GM18520 (cell line): ENCODE results near the gene PLCB3.
A peak's percentile ranks its signal among the peaks of the same experiment; 100 is the strongest.
"Not testable (repeated sequence)": the region's sequence is repeated elsewhere in the genome, so short reads cannot be mapped to it uniquely, and the experiment has no call there.

Experiments
- ATAC-seq: cut with Tn5 transposase; IDR thresholded peaks from one replicate; pipeline ENCODE4 v1.9.1; 2021; ENCODE audit not compliant: unreplicated experiment

Gene PLCB3

DNA sequence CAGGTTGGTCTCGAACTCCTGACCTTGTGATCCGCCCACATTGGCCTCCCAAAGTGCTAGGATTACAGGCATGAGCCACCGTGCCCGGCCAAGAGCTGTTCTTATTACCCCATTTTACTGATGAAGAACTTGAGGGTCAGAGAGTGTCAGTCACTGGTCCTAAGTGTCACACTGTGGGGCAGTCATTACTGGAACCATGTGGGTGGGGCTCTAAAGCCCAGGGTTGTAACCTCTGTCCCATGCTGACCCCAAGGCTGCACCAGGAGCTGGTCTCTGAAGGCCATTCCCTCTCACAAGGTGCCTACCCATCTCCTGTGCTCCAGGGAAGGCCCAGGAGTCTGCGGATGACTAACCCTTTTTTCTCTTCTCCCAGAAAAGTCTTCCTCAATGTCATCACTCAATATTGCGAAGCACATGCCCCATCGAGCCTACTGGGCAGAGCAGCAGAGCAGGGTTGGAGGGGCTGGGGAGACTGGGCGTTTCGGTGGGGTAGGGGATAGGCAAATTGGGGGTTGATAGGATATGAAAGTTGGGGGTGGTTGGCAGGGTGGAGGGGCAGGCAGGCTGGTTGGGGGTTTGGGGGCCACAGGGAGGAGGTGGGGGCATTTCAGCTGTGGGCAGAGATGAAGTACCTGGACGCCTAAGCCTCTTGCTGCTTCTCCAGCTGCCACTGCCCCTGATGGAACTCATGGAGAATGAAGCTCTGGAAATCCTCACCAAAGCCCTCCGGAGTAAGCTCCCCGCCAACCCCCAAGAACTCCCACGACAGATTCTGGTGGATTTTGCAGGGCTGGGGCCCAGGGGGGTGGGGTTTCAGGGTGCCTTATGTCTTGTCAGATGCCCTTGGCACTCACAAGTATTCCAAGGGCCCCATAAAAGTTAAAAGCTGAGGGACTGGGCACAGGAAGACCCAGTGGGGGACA is 52.0 kb downstream of the PLCB3 start:
- ATAC-seq: no peak

DNA sequence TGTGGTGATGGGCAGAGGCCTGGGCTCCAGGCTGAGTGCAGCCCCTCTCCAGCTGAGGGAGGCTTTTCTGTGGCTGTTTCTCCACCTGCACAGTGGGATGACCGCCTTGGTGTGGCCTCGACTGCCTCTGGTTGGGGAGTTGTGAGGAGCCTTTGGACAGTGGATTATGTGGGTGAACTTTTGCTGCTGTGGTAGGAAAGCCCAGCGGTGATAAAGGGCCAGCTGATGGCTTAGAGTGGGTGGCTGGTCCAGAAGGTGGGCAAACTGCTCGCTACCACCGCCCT is 52.6 kb downstream of the PLCB3 start:
- no peak for ATAC-seq

DNA sequence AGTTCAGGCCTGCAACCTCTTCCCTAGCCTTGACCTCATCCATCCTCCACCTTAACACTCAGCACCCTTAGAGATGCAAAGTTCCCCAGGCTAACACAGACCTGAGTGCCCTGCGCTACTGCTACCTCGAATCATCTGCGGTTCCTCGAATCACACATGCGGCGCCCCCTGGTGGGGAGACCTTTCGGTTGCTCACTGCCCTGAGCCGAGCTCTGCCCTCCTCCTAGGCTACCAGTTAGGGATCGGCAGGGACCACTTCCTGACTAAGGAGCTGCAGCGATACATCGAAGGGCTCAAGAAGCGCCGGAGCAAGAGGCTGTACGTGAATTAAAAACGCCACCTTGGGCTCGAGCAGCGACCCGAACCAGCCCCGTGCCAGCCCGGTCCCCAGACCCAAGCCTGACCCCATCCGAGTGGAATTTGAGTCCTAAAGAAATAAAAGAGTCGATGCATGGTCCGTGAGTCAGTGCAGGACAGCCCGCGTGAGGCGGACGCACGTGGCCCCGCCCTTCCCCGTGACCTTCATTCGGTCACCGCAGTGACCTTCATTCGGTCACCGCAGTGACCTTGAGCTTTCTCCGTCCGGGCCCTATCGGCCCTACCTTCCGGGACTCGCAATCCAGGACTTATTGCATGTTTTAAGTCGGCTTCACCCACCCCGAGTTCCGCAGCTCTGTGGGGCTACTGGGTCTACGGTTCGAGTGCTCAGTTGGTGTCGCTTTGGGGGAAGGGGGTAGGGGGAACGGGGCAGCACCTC is 53.2 kb downstream of the PLCB3 start:
- peak; percentile 21 for ATAC-seq

DNA sequence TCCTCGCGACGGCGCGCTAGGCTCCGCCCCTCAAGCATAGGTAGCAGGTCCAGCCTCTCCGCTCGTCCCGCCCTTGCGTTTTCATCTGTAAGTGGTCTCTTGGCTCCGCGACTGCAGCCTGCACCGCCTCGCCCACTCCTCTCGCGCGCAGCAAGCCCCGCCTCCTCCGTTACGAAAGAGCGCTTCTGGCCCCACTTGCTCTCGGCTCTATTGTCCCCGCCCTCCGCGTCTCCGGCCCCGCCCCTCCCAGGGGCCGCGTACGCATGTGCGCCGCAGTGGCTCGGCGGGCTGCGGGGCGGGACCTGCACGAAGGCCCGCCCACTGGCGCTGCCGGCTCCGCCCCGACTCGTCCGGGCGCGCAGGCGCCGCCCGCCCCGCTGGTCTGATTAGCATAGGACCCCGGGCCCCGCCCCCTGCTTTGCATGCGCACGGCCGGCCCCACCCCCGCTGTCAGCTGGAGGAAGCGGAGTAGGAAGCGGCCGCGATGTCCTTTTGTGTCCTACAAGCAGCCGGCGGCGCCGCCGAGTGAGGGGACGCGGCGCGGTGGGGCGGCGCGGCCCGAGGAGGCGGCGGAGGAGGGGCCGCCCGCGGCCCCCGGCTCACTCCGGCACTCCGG is 53.9 kb downstream of the PLCB3 start, which contains the start of gene ESRRA:
ESRRA (plus strand) TSS at position 450 of the 616 bp plus-strand sequence. CDS start 1,656 bp downstream, outside the sequence.
- peak; percentile 65 for ATAC-seq

DNA sequence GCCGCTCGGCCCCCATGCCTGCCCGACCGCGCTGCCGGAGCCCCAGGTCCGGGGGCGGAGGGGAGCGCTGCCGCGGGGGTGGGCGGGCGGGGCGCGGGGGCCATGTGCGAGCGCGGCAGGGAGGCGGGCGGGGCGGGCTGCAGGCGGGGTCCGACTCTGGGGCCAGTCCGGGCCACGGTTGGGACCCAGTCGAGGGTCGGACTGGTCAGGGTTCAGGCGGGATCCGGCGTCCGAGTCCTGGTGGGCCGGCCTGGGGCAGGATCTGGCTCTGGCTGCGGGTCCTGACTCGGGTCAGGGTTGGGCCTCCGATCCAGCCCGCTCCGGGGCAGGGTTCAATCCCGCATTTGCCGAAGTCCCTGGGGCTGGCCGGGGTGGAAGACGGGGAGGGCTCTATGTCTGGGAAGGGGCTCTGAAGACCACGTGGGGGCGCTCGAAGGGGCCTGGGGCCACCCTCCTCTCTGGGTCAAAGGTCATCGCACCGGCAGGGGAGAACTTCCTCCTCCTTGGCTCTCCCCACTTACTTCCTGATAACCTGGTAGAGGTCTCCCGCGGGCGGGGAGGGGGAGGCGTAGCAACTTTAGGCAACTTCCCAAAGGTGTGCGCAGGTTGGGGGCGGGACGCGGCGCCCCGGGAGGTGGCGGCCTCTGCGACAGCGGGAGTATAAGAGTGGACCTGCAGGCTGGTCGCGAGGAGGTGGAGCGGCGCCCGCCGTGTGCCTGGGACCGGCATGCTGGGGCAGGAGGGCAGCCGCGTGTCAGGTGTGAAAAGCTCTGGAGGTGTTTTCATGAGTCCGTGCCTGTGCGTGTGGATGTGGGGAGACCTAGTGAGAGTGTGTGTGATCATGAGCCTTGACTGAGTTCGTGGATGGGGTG is 54.6 kb downstream of the PLCB3 start:
- ATAC-seq: no peak

DNA sequence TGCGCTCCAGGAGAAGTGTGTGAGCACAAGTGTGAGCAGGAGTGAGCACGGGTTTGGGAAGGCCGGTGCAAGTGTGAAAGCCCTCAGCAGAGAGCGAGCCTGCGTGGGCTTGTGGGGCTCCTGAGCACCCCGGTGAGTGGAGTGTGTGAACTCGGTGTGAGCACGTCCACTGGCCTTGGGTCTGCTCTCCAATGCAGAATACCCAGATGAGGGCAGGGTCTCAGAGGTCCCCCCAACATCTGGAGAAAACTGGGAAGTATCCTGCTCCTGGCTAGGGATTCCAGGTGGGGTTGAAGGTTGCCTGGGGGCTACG is 55.2 kb downstream of the PLCB3 start:
- ATAC-seq: no peak

DNA sequence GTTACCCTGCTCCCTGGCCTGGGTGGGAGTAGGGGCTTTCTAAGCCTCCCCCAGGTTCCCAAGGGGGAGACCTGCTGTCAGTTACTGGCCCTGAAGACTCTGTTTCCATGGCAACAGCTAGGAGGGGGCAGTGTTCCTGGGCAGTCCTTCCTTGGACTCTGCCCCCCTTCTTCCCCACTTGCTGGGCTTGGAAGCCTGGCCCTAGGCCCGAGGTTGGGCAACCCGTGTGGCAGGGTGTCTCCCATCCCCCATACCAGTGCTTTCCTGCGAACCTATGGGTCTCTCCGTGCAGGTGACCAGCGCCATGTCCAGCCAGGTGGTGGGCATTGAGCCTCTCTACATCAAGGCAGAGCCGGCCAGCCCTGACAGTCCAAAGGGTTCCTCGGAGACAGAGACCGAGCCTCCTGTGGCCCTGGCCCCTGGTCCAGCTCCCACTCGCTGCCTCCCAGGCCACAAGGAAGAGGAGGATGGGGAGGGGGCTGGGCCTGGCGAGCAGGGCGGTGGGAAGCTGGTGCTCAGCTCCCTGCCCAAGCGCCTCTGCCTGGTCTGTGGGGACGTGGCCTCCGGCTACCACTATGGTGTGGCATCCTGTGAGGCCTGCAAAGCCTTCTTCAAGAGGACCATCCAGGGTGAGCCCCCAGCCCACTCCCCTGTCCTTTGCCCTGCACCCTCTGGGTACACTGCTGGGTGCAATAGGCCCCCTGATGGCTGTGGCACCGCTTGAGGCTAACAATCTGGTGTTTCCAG is 55.7 kb downstream of the PLCB3 start:
- no peak for ATAC-seq

DNA sequence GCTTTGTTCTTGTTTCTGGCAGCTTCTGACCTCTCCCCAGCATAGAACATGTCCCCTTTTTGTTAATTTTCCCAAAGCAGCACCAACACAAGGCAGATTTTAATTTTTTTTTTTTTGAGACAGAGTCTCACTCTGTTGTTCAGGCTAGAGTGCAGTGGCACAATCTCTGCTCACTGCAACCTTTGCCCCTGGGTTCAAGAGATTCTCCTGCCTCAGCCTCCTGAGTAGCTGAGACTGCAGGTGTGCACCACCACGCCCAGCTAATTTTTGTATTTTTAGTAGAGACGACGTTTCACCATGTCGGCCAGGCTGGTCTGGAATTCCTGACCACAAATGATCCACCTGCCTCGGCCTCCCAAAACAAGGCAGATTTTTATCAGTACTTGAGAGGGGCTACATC is 56.5 kb downstream of the PLCB3 start:
- not testable (repeated sequence) for ATAC-seq

DNA sequence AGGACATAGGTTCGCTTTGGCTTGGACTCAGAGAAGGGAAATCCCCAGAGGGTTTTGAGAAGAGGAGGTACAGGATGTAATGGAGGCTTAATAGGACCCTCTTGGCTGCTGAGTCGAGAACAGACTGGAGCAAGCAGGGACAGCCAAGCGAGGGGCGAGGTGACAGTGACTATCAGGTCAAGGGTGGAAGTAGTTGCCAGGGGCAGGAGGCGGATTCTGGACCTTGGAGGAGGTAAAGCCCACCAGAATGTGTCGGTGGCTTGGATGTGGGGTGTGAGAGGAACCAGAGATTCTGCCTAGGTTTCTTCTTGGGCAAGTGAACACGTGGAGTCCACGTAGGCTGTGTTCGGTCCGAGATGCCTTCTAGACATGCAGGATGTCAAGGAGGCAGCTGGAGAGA is 61.6 kb downstream of the PLCB3 start:
- ATAC-seq: no peak

DNA sequence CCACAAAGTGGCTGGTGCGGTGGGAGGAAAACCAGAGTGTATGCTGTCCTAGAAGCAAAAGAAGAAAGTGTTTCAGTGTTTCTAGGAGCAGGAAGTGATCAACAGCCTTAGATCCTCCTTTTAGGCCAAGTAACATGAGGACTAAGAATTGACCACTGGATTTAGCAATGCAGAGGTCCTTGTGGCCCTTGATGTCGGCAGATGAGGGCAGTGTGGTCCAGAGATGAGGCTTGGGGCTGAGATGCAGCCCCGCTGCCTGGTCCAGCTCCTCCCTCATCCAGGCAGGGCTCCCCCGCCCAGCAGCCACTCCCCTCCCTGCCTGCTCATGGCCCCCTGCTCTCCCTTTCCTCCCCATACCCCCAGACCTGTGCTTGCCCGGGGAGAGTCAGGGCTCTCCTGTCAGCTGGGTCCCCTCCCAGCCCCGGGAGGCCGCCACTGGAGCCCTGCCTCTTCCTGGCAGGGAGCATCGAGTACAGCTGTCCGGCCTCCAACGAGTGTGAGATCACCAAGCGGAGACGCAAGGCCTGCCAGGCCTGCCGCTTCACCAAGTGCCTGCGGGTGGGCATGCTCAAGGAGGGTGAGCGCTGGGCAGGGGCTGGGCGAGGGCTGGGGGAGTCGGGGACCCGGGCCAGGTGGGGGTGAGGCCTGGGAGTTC is 62.3 kb downstream of the PLCB3 start:
- no peak for ATAC-seq

DNA sequence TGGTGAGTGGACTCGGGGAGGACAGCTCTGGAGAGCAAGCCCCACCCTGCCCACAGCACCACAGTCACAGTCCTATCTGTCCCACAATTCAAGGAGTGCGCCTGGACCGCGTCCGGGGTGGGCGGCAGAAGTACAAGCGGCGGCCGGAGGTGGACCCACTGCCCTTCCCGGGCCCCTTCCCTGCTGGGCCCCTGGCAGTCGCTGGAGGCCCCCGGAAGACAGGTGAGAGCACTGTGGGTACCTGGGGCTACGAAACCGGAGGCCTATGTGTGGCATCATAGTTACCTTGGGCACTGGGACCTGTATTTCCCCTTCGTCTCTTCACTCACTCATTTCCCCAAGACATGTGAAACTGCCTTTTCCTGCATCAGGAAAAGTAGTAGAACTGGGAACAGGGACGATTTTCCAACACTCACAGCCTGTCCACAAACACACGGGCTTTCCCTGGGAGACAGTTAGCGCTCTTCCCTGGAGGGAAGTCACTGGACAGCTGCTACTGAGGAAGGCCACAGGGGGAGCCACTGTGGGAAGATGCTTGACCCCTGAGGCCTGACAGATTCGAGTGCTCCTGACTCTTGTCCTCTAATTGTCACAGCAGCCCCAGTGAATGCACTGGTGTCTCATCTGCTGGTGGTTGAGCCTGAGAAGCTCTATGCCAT is 62.9 kb downstream of the PLCB3 start:
- no peak for ATAC-seq

DNA sequence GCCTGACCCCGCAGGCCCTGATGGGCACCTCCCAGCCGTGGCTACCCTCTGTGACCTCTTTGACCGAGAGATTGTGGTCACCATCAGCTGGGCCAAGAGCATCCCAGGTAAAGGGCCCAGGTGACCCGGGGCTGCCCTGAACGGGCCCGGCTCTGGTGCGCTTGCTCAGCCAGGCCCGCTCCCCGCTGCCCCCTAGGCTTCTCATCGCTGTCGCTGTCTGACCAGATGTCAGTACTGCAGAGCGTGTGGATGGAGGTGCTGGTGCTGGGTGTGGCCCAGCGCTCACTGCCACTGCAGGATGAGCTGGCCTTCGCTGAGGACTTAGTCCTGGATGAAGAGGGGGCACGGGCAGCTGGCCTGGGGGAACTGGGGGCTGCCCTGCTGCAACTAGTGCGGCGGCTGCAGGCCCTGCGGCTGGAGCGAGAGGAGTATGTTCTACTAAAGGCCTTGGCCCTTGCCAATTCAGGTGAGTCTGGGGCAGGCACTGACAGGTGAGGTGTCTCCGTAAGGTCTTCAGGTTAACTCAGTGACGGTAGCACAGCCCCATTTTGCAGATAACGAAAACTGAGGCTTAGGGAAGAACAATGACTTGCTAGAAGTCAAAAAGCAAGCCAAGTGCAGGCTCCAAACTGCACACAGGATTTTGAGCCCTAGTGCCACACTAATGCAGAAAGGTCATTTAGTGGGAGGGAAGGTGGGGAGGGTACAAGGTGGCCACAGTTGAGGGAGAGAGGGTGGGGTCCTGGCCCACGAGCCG is 63.7 kb downstream of the PLCB3 start:
- no peak for ATAC-seq

DNA sequence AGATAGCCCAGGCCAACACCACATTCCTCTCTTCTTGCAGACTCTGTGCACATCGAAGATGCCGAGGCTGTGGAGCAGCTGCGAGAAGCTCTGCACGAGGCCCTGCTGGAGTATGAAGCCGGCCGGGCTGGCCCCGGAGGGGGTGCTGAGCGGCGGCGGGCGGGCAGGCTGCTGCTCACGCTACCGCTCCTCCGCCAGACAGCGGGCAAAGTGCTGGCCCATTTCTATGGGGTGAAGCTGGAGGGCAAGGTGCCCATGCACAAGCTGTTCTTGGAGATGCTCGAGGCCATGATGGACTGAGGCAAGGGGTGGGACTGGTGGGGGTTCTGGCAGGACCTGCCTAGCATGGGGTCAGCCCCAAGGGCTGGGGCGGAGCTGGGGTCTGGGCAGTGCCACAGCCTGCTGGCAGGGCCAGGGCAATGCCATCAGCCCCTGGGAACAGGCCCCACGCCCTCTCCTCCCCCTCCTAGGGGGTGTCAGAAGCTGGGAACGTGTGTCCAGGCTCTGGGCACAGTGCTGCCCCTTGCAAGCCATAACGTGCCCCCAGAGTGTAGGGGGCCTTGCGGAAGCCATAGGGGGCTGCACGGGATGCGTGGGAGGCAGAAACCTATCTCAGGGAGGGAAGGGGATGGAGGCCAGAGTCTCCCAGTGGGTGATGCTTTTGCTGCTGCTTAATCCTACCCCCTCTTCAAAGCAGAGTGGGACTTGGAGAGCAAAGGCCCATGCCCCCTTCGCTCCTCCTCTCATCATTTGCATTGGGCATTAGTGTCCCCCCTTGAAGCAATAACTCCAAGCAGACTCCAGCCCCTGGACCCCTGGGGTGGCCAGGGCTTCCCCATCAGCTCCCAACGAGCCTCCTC is 64.6 kb downstream of the PLCB3 start:
- not testable (repeated sequence) for ATAC-seq

DNA sequence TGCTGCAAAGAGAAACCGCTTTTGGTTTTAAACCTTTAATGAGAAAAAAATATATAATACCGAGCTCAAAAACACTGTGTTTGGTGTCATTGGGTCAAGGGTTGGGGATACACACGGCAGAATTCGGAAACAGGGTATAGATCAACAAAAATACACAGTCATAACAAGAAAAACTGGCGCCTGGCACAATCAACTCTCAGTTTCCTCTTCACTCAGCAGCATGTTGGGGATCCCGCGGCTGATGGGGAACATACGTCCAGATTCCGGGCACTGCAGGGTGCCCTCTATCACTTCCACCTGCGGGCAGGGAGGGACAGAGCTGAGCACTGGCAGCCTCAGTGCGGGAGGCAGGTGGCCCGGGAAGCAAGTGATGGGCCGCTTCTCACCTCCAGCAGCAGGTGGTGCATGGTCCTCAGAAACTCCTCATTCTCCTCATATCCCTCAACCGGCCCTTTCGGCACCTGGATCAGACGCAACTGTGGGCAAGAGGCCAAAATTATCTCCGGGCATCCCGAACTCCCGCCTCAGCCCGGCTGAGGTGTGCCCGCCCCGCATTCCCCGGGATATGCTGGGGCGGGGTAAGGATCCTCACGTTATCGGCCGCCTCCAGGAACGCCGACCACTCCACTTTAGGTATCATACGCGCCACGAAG is 65.5 kb downstream of the PLCB3 start:
- no peak for ATAC-seq

DNA sequence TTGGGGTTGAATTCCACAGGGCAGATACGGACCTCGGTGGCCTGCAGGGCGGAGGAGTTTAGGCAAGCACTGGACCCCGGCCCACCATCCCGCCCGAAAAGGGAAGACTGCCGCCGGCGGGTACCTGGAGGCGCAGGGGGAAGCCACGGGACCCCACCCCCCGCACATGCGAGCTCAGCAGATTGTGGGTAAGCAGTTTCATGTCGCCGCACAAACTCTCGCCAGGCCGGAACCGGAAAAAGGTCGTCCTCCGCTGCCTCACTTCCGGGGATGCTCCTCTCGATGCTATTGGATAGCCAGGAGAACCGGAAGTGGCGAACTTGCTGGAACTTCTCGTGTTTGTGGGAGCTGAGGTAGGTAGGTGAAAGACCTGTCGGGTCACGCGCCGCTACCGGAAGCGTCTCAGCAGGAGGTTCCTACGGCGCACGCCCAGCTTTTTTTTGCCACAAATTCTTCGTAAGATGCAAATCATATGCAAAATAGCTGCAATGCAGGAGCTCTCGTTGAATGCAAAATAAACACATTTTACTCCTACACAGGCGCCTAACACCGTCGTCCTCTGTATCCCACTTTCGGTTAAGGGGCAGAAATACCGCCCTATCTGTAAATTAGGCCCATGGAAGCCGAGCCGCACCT is 66.1 kb downstream of the PLCB3 start, which contains the start of gene TRMT112:
TRMT112 (minus strand) TSS at position 235 of the 636 bp plus-strand sequence; CDS start at position 202, 33 bp downstream.
- ATAC-seq: peak; percentile 51

DNA sequence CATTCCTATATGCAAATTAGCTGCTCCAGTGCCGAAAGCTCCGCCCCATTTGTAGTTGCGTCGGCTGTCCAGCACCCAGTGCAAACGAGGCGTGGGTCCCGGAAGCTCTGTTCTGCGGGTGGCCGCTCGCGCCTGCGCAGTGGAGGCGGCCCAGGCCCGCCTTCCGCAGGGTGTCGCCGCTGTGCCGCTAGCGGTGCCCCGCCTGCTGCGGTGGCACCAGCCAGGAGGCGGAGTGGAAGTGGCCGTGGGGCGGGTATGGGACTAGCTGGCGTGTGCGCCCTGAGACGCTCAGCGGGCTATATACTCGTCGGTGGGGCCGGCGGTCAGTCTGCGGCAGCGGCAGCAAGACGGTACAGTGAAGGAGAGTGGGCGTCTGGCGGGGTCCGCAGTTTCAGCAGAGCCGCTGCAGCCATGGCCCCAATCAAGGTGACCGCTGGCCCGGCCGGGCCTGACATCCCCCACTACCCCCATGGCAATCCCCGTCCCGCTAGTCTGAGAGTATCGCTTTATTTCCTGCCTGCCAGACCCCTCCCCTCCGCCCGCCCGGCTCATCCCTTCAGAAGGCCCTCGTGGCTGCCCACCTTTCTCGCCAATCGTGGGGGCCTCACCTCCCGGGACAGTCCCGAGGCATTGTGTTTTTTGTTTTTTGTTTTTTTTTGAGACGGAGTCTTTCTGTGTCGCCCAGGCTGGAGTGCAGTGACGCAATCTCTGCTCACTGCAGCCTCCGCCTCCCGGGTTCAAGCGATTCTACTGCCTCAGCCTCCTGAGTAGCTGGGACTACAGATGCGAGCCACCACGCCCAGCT is 66.8 kb downstream of the PLCB3 start, which contains the start of gene PRDX5:
PRDX5 (plus strand) TSS at position 161 of the 805 bp plus-strand sequence; CDS start at position 256, 95 bp downstream.
- peak; percentile 66 for ATAC-seq
